ENCODE results near the gene EEIG2. TPM values are rescaled to one million over a fixed set of nuclear protein-coding genes. Genes with fewer than 3 reads are reported as not detected.

EEIG2 gene
- total and polyA plus RNA-seq, 2 donors (not counting 3 experiments of a cell fraction or from before 2014, with no cell fraction given): 2.5 to 7.2 TPM

DNA sequence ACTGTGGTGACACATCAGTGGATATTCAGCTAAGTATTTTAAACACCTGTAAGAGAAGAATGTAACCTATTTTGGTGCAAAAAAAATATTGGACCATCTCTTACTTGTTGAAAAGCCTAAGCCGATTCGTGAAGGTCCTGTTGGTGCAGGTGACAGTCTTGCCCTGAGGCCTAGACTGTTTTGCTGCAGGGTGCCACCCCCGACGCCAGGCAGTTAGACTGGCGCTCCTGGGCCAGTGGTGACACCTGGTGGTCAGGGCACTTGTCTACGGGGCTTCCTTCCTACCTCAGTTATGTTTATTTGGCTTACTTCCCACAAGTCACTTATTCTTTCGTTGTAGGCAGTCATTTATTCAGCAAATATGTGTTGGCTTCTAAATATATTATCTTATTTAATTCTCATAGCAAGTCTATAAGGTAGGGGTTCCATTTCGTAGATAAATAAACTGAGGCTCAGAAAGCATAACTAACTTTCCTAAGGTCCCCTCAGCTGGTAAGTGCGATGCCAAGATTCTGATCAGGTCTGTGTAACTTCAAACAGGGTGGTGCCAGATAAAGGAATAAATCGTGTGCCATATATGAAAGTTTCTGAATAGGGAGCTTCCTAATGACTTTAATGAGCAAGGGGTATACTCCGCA is 1.9 kb downstream of the EEIG2 start:
- Histone ChIP-seq H3K79me2 (ENCODE audit: control insufficient read depth, insufficient read depth, low read length) (no peaks in the 10 kb centered on the region), H3K4me3 (replicated peaks in 1 of 3; ENCODE audit: insufficient read depth in 1 of 3, low read depth in 1 of 3, low read length in 3 of 3) (no peak overlapping the region), H3K9me1 (replicated peaks; ENCODE audit: control insufficient read depth, extremely low read depth, insufficient read depth, low read length) (no peaks in the 10 kb centered on the region), H3K27me3 (ENCODE audit: control insufficient read depth in 2 of 2, insufficient read depth in 2 of 2, low read length in 2 of 2) (peaks cover 0 to 2% of the 10 kb centered on the region in 2 experiments), H3K9ac (replicated peaks; ENCODE audit: extremely low read depth, insufficient read depth, low read length) (no peak overlapping the region), H4K20me1 (replicated peaks; ENCODE audit: control insufficient read depth, extremely low read depth, insufficient read depth, low read length) (no peaks in the 10 kb centered on the region), H3K36me3 (ENCODE audit: control insufficient read depth in 2 of 2, extremely low read depth in 1 of 2, insufficient read depth in 2 of 2, low read length in 2 of 2) (no peaks in the 10 kb centered on the region), H2AFZ (ENCODE audit: low read depth, low read length) (no peak overlapping the region), H3K9me3 (replicated peaks; ENCODE audit: control insufficient read depth, insufficient read depth, low read length) (no peaks in the 10 kb centered on the region), H3K27ac (ENCODE audit: insufficient read depth, low read depth, low read length) (no peak overlapping the region), H3K4me2 (ENCODE audit: insufficient read depth, low read length) (no peak overlapping the region), H3K4me1 (ENCODE audit: control insufficient read depth, extremely low read depth, insufficient read depth, low read length) (peaks cover 25% of the 10 kb centered on the region)
- POLR2A ChIA-PET: interaction anchor here (0.7 kb wide), 1 partner anchor 440 kb away, joined by 4 read pairs; no protein-coding TSS in a partner anchor
- TF ChIP-seq, protein P1, sequence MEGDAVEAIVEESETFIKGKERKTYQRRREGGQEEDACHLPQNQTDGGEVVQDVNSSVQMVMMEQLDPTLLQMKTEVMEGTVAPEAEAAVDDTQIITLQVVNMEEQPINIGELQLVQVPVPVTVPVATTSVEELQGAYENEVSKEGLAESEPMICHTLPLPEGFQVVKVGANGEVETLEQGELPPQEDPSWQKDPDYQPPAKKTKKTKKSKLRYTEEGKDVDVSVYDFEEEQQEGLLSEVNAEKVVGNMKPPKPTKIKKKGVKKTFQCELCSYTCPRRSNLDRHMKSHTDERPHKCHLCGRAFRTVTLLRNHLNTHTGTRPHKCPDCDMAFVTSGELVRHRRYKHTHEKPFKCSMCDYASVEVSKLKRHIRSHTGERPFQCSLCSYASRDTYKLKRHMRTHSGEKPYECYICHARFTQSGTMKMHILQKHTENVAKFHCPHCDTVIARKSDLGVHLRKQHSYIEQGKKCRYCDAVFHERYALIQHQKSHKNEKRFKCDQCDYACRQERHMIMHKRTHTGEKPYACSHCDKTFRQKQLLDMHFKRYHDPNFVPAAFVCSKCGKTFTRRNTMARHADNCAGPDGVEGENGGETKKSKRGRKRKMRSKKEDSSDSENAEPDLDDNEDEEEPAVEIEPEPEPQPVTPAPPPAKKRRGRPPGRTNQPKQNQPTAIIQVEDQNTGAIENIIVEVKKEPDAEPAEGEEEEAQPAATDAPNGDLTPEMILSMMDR (IDR thresholded peaks at IDR 0.05; ENCODE audit: extremely low read depth in 1 of 2, insufficient read depth in 1 of 2, low read depth in 1 of 2, low read length in 2 of 2): peak; percentile 30 to 55
- no peak for TF ChIP-seq FOS (IDR thresholded peaks at IDR 0.05; ENCODE audit: borderline replicate concordance, insufficient read depth, low read length)
- peak; percentile 40 for FAIRE-seq
- dilution Hi-C loops (cut with MboI; ENCODE audit: extremely low pct_ligation_motif_present, low sequenced_read_pairs): no loop called here
- intact Hi-C loops (cut with micrococcal nuclease): loop anchor here (1.0 kb wide), 4 partner anchors 8 to 81 kb away; no protein-coding TSS in a partner anchor
- DNase-seq (ENCODE audit: low read depth, low spot score): peak; percentile 34
- CTCF ChIA-PET: interaction anchor here (1.0 to 4.0 kb wide), 13 partner anchors 8 to 780 kb away, joined by 3 to 106 read pairs (median 9); partner anchors contain the start of gene HENMT1
- BruUV-seq (replicated peaks): no TSS peak

DNA sequence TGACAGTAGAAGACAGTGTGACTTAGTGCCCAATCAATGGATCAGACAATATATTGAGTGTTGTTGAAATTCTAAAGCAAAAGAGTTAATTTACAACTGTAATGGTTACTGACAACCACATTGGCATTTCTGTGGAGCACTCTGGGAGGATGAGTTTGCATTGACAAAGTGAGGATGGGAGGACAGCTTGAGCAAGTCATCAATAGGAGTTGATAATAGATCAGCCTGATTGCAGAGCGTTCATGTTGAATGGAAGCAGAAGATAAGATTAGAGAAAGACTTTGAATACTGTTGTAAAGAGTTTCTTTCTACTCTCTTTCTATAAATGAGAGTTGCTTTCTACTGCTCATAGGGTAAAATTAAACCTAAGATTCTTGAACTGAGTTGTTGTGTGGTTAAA is 3.9 kb downstream of the EEIG2 start:
- no peak for TF ChIP-seq MYC (IDR thresholded peaks at IDR 0.05; ENCODE audit: low read depth, low read length)
- TF ChIP-seq GATA2 (IDR thresholded peaks at IDR 0.05; ENCODE audit: insufficient read depth, insufficient read length, low read depth, low read length): no peak
- TF ChIP-seq, protein P2, sequence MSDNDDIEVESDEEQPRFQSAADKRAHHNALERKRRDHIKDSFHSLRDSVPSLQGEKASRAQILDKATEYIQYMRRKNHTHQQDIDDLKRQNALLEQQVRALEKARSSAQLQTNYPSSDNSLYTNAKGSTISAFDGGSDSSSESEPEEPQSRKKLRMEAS (IDR thresholded peaks at IDR 0.05; ENCODE audit: insufficient read depth, insufficient read length): no peak
- no peak for TF ChIP-seq JUN (IDR thresholded peaks at IDR 0.05; ENCODE audit: borderline replicate concordance, insufficient read depth, insufficient read length, low read depth)
- TF ChIP-seq EZH2 (IDR thresholded peaks at IDR 0.05; ENCODE audit: borderline replicate concordance, low read depth, low read length, severe bottlenecking): no peak
- TF ChIP-seq POLR2AphosphoS5 (IDR thresholded peaks at IDR 0.05; ENCODE audit: insufficient read depth, low read depth, low read length): no peak
- TF ChIP-seq POLR2A (IDR thresholded peaks at IDR 0.05; ENCODE audit: low read depth, low read length): no peak
- no peak for TF ChIP-seq FOS (IDR thresholded peaks at IDR 0.05; ENCODE audit: borderline replicate concordance, insufficient read depth, low read length)
- TF ChIP-seq, protein P1 (IDR thresholded peaks at IDR 0.05; ENCODE audit: extremely low read depth in 1 of 2, insufficient read depth in 1 of 2, low read depth in 1 of 2, low read length in 2 of 2): no peak
- H3K9ac ChIP-seq (replicated peaks; ENCODE audit: extremely low read depth, insufficient read depth, low read length): no peak overlapping the region
- no peak overlapping the region for H2AFZ ChIP-seq (ENCODE audit: low read depth, low read length)
- CTCF ChIA-PET: interaction anchor here (1.2 kb wide), 1 partner anchor 12 kb away, joined by 3 read pairs; no protein-coding TSS in a partner anchor
- no peaks in the 10 kb centered on the region for H3K27me3 ChIP-seq (ENCODE audit: control insufficient read depth in 2 of 2, insufficient read depth in 2 of 2, low read length in 2 of 2)
- no peaks in the 10 kb centered on the region for H3K9me1 ChIP-seq (replicated peaks; ENCODE audit: control insufficient read depth, extremely low read depth, insufficient read depth, low read length)
- no peaks in the 10 kb centered on the region for H3K36me3 ChIP-seq (ENCODE audit: control insufficient read depth in 2 of 2, extremely low read depth in 1 of 2, insufficient read depth in 2 of 2, low read length in 2 of 2)
- H3K27ac ChIP-seq (ENCODE audit: insufficient read depth, low read depth, low read length): no peak overlapping the region
- no TSS peak for BruUV-seq (replicated peaks)
- DNase-seq (ENCODE audit: low read depth, low spot score) (no peak), FAIRE-seq (peak; percentile 49)
- dilution Hi-C loops (cut with MboI; ENCODE audit: extremely low pct_ligation_motif_present, low sequenced_read_pairs) (no loop called here), intact Hi-C loops (cut with micrococcal nuclease) (no loop called here)
- H4K20me1 ChIP-seq (replicated peaks; ENCODE audit: control insufficient read depth, extremely low read depth, insufficient read depth, low read length): no peaks in the 10 kb centered on the region
- no peak overlapping the region for H3K4me3 ChIP-seq (replicated peaks in 1 of 3; ENCODE audit: insufficient read depth in 1 of 3, low read depth in 1 of 3, low read length in 3 of 3)
- no peaks in the 10 kb centered on the region for H3K9me3 ChIP-seq (replicated peaks; ENCODE audit: control insufficient read depth, insufficient read depth, low read length)
- POLR2A ChIA-PET: no interaction called here
- H3K79me2 ChIP-seq (ENCODE audit: control insufficient read depth, insufficient read depth, low read length): no peaks in the 10 kb centered on the region
- H3K4me1 ChIP-seq (ENCODE audit: control insufficient read depth, extremely low read depth, insufficient read depth, low read length): peaks cover 25% of the 10 kb centered on the region
- H3K4me2 ChIP-seq (ENCODE audit: insufficient read depth, low read length): no peak overlapping the region

All from endothelial cell of umbilical vein (primary cell).